D341Med (cell line): ENCODE results near the gene NKAIN2.
"Not testable (repeated sequence)": the region's sequence is repeated elsewhere in the genome, so short reads cannot be mapped to it uniquely, and the experiment has no call there.

Experiments
- DNase-seq: peaks from one replicate; pipeline ENCODE4 v3.0.0; 2012; ENCODE audit warnings: low spot score

Gene NKAIN2

DNA sequence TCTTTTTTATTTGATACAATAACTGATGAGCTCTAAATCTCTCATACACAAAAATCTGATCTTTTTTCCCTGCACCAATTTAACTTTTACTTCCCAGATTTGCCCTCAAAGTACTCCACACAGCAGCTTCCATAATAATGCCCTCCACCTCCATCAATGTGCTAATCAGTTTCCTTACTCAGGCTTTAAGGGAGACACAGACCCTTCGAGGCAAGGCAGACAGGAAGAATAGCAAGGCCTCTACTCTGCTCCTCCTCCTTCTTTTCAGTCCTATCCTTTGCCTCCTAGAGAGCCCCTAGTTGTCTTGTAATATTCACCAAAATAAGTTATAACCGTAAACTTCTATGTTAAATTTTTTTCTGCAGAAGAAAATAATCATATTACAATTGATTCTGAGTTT lies 713.7 kb downstream of the NKAIN2 start:
- DNase-seq, result no peak

DNA sequence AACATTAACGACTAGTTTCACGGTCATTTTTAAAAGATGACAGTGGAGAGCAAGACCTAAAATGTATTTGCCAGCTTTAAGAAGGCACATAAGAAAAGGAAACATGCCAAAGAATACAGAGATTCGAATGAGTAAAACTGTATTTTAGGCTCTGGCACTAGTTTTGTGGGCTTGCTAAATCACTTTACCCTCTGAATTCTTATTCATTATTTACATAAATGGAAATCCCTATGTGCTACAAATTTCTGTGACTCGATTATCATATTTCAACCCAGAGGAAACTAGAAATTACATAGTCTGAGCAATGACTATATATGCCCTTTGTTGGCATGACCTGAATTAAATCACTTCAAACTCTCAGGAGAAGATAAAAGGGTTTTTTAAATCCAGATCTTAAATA lies 716.8 kb downstream of the NKAIN2 start:
- no peak for DNase-seq

DNA sequence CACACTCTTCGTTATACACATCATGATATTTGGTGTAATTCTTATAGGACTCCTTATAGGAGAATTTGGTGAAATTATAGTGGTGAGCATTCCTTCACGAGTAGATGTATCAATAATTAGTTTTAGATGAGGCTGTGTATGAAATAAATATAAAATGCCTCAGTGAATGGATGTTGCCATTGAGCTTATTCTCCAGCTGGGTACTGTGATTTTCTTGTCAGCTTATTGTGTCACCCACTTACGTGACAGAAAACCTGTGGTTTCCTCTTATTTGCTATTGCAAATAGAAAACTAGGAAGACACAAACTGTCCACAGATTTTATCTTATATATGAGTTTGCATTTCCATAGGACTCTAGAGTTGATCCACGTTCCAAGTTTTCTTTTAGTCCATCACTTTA lies 718.7 kb downstream of the NKAIN2 start:
- no peak for DNase-seq

DNA sequence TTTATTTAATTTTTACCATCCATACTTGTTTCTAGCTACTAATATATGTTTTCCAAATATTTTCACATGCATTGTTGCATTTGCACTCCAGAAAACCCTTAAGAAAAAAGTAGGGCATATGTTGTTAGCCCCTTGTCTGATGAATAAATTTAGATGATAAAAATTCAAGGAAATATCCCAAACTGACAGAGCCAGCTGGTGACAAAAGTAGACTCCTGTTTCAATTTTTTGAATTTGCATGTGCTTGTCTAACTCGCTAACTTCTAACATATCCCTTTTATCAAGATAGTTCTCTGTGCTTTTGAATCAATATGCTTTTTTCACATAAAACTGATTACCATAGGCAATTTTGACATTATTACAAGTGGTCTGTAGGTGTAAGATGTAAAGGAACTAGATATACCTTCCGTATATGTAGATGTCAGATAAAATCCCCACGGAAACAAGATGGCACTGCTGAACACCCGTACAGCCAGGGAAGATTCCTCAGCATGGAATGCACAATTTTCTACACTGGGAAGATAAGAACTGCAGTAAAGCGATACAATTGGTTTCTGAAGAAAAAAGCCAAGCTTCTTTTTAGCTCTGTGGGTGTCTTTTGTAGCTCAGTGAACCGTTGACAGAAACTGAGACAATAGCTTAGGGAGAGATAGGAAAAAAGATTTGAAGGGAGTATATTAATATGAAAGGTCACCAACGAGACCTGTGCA lies 721.0 kb downstream of the NKAIN2 start:
- DNase-seq, result no peak

DNA sequence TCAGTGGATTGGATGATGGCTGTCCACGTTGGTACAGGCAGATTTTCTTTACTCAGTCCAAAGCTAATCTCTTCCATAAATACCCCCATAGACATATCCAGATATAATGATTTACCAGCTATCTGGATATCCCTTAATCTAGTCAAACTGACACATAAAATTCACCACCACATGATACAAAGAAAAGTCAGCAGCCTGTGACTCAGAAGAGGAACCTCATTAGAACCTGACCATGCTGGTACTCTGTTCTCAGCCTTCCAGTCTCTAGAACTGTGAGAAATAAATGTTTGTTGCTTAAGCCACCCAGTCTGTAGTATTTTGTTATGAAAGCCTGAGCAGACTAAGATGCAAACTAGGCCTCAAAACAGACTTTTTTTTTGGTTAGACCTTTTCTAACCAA lies 727.3 kb downstream of the NKAIN2 start:
- no peak for DNase-seq

DNA sequence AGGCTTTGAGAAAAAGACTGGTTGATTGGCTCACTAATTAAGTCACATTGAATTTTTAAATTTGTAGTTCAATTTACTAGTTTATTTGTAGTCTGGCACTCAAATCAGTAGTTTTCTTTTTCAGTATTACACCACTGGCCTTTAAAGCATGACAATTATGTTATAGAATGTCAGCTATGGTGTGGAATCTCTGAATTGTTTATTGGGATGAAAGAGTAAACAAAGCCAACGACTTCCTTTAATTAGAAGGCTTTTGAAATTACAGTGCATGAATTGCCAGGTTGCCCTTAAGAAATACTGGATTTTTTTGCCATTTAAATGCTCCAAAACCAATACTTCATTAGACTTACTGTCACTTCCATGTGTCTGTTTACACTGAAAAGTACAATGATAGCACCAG lies 731.6 kb downstream of the NKAIN2 start:
- no peak for DNase-seq

DNA sequence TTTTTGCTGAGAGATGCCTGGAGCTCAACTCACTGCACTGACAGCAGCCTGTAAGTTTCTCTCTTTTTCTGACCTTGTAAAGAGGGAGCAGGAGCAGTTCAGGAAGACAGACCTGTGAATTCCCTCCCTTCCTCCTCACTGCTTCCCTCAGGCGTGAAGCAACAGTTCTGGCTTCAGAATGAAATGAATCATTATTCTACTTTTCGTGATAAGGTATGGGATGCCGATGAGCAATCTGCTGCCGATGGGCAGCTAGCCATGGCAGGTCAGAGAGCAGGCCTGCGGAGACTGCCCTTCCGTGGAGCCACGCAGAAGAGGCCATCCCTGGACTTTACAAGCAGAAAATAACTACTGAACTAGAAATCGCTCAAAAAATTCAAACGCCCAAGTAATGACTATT lies 732.1 kb downstream of the NKAIN2 start:
- no peak for DNase-seq

DNA sequence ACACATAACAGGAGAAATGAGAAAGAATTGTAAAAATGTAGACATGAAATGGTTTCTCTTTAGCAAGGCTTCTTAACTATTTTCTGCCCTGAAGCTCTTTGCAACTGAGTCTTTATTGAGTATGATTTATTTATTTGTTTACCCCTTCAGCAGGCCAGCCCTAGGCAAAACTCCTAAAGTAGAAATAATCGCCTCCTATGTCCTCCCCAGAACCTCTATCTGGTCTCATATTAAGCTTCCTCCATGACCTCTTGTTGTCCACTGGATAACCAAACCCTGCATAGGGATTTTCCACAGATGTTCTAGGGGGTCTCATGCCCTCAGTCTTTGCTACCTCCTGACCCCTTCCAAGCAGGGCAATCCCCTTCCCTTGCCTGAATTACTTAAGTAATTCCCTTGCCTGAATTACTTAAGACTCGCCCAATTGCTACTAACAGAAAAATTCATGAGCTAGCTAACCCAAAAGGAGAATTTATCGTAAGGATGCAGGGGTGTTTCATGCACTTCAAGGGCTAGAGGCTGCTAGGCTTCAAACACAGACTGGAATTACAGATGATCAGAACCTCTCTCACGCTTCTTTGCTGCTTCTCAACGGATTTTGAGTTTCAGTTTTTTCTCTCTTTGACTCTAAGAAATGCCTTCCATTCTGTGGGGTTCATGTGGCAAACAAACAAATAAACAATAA lies 732.6 kb downstream of the NKAIN2 start:
- no peak for DNase-seq

DNA sequence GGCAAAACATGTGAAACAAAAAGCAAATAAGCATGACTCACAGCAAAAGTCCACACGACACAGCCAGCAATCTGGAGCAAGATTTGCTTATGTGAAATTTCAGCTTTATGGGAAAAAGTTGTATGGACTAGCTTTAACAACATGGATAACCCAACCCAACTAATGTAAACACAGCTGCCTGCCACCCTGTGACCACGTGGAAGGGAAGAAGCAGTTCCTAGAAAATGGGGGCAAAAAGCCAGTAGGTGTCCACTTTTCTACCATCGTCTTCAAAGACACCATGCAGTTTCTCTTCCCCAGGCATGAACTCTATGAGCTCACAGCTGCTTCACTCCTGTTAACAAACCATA lies 733.2 kb downstream of the NKAIN2 start:
- no peak for DNase-seq

DNA sequence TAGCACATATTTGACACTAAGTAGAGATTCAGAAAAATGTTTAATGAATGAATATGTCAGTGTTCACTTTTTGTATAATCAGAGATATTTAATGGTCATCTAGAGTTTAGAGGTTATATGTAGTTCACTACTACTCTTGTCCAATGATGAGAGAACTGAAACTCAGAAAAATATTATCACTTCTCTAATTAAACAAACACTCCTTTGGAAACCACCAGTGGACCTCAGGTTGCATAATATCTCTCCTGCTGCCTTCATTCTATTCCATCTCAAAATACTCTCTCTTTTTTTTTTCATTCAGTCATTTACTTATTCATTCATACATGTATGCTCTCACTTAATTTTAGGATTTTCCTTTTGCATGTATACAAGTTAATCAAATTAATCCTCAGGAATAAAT lies 735.4 kb downstream of the NKAIN2 start:
- no peak for DNase-seq

DNA sequence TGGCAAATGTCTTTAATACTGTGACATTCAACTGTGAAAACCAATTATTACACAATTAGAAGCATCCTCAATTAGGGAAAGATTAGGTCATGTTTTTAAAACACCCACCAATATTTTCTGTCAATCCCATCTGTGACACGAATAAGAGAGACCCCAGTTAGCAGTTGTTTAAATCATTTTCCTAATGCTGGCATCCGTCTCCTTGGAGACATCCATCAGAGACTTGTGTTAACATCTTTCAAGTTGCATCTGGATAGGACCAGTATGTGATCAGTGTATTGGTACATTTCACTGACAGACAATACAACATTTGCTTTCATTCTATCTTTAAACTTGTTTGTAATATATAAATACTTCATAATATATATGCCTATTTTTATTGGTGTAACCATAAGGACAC lies 737.9 kb downstream of the NKAIN2 start:
- no peak for DNase-seq

DNA sequence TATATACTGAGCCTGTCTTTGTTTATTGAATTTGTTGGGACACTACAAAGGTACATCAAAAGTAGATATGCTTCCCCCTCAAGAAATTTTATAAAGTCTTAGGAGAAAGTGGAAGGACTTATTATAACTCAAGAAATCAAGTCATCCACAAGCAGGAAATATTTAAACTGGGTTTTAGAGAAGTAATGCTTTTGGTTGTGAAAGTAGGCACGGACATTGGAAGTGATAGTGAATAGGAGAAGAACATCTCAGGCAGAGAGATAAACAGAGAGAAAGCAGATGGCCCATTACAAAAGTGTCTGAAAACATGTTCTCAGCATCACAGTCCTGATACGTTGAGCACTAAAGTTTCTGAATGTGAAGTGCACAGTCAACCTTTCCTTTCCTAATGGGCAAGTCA lies 742.9 kb downstream of the NKAIN2 start:
- no peak for DNase-seq

DNA sequence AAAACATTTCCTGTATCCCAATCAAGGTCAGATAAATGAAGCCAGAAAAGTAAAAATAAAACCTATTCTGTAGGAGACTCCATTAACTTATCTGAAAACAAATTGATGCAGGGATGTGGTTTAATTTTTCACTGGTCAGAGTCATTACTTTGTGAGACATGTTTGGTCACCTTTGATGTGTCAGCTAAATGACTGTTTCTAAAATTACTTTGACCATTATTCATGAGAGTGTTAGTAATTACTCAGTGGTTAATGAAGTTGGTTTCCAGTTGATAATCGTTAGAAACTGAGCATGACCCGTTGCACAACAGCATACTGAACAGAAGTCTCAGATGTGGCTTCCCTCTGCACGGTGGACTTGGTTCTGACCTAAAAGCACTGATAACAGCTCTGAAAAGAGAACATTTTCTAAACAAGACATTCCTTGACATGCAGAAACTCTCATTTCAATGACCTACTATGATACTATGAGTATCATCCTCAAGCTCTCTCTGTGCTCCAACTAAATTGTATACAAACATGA lies 748.1 kb downstream of the NKAIN2 start:
- no peak for DNase-seq

DNA sequence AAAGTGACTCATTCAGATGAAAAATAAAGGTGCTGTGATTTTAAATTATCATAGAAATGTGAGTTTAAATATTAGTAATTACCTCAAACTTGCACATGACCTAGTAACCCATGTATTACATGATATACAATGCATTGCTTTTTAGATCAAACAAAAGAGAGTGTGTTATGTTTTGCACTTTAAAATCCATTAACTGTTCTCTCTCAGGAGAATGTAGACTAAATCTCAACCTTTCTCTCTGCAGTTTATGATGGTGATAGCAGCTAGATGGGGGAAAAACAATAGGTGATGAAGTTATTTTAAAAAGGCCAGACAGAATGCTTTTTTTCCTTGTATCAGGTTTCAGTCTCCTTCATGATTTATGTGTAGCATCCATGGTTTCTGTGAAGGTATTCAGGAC lies 754.2 kb downstream of the NKAIN2 start:
- DNase-seq, result no peak

DNA sequence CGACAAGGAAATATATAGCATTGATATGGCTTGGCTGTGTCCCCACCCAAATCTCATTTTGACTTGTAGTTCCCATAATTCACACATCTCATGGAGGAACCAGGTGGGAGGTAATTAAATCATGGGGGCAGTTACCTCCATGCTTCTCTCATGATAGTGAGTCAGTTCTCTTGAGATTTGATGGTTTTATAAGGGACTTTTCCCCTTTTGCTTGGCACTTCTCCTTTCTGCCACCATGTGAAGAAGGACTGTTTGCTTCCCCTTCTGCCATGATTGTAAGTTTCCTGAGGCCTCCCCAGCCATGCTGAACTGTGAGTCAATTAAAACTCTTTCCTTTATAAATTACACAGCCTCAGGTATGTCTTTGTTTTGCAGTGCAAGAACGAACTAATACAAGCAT lies 756.4 kb downstream of the NKAIN2 start:
- DNase-seq, result not testable (repeated sequence)

DNA sequence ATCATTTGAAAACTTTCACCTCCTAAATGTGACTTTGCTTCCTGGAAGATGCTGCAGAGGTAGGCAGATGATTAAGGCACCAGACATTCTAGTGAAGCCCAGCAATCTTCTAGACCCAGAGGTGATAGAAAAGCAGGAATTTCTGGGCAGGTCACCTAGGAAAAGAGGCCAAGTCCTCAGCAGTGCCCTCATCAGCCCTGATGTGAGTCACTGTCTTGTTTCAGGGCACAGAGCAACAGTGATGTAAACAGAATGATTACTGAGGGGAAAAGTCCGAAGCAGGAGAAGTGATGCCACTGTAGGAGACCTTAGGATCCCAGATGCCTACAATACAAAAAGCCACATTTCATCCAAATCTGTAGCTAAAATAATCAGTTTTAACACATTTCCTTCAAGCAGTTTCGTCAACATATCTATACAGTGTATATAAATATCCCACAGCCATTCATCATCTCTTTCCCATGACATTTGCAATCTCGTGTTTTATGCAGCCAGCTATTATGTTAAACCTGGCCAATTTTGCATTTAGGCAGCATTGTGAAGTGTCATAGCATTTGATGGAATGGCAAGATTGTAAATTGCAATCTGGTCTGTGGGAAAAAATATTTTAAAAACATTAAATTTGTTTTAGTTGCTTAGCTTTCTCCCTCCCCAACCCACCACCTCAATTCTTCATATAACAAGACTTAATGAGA lies 757.4 kb downstream of the NKAIN2 start:
- no peak for DNase-seq

DNA sequence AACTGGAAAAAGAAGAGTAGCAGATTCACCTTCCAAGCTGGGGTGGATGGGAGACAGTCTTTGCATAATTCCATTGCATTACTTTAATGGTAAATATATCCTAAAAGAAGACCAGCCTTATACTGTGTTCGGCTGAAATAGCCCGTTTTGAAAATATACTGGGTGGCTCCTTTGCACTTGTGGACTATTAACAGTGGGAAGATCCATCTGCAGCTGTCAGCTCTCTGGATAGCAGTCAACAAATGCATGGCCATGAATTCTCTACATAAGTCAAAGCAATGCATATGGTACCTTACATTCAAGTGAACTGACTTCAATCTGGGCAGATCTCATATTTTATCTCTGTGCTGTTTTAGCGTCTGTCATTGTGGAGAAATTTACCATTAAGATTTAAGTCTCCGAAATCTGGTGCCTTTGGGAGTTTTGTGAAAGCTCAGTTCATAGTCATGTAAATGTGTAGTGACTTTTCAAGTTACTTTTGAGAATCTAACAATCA lies 758.0 kb downstream of the NKAIN2 start:
- no peak for DNase-seq

DNA sequence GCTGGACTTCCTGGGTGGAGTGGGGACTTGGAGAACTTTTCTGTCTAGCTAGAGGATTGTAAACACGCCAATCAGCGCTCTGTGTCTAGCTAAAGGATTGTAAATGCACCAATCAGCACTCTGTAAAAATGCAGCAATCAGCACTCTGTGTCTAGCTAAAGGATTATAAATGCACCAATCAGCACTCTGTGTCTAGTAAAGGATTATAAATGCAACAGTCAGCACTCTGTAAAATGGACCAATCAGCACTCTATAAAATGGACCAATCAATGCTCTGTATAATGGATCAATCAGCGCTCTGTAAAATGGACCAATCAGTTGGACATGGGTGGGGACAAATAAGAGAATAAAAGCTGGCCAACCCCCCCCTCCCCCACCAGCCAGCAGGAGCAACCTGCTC lies 760.5 kb downstream of the NKAIN2 start:
- not testable (repeated sequence) for DNase-seq

DNA sequence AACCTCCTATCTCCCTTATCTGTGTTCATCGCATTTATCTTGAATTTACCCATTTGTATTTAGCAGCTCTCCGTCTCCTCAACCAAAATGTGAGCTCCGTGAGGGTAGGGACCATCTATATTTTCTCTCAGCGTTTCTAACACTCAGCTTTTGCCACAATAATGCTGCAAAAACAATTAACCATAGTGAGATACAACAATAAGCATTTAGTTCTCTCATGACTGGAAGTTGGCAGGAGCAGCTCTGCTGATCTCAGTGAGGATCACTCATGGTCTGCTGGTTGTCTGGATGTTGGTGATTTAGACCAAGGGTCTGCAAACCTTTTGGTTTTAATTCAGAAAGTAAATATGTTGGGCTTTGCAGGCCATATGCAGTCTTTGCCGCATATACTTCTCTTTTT lies 763.7 kb downstream of the NKAIN2 start:
- no peak for DNase-seq

DNA sequence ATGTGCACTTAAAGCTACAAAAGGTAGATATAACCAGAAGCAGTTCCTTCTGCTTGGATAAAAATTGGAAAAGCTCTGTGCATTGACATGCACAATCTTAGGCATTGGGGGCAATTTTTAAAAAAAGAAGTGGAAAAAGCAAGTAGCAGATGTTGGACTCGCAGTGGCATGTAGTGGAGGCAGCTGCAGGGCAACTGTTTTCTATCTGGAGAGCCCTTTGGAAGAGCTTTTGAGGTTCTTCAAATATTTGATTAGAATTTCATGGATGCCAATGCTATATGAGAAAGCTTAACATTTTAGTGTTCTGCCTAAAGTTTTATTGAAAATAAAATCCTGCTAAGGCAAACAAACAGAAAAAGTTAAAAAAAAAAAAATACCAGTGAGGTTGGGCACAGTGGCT lies 770.3 kb downstream of the NKAIN2 start:
- DNase-seq, result no peak

DNA sequence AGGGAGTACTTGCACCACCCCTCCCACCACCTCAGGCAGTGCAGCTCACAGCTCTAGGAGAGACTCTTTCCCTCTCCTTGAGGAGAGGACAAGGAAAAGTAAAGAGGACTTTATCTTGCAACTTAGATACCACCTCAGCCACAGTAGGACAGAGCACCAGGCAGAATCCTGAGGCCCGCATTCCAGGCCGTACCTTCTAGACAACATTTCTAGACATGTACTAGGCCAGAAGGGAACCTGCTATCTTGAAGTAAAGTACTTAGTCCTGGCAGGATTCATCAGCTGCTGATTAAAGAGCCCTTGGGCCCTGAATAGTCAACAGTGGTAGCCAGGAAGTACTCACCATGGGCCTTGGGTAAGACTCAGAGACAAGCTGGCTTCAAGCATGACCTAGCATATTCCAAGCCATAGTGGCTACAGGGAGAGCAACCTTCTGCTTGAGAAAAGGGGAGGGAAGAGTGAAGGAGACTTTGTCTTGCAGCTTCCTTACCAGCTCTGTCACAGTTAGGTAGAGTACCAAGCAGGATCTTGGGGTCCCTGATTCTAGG lies 774.1 kb downstream of the NKAIN2 start:
- no peak for DNase-seq

DNA sequence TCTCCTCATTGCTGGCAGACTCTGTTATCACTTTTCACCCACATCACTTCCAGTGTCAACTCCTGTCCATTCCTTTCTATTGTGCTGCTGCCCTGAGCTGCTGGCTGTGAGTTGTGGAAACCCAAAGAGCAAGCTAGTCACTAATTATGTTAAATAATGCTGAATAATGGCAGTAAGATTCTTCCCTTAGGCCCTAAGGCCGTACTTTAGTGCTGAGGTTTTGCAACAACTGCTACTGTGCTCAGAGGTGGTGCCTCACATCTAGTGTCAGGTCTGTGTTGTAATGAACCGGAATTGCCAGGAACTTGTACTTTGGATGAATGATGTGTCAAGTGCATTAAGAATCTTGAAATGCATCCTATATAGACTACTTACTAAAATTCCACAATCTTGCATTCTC lies 786.3 kb downstream of the NKAIN2 start:
- DNase-seq, result no peak

DNA sequence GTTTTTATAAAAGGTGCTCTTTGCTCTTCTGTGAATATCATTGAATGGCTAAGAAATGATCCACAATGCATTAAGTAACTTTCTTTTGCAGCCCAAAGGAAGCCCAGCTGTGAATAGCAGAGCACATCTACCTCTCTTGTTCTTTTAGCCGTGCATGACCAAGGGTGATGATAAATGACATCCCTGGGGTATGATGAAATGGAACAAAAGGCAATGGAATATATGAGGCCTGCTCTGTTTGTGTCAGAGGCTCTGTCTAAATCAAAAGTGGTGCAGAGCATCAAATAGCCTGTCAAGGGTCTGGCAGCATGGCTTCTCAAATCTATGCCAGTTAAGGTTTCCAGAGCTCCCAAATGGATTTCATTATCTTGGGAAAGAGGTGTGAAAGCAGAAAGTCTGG lies 796.0 kb downstream of the NKAIN2 start:
- DNase-seq, result no peak
